Mucosa of descending colon (tissue), 3 donors: ENCODE results near the gene GCGR. TPM values are rescaled to one million over a fixed set of nuclear protein-coding genes. Genes with fewer than 3 reads are reported as not detected.

ENCODE experiments used
- ATAC-seq: fragments of 200-7000 bp; cut with Tn5 transposase; one replicate; pipeline ENCODE4 v1.9.1; 2020; ENCODE audit warnings: mild to moderate bottlenecking, moderate library complexity
- DNase-seq, 3 donors: peaks; one replicate each; pipeline ENCODE4 v3.0.0-alpha.2; 2020
- H3K36me3 ChIP-seq: fragments of 200-600 bp; one replicate; pipeline ENCODE4 v1.8.0; 2021; ENCODE audit warnings: low read depth, mild to moderate bottlenecking
- H3K4me1 ChIP-seq: fragments of 200-600 bp; one replicate; pipeline ENCODE4 v1.8.0; 2021; ENCODE audit warnings: low read depth, mild to moderate bottlenecking
- H3K4me3 ChIP-seq: fragments of 200-600 bp; one replicate; pipeline ENCODE4 v1.8.0; 2021; ENCODE audit warnings: mild to moderate bottlenecking
- H3K9me3 ChIP-seq: fragments of 200-600 bp; one replicate; pipeline ENCODE4 v1.8.0; 2021; ENCODE audit warnings: mild to moderate bottlenecking
- CTCF ChIP-seq: fragments of 200-600 bp; IDR thresholded peaks from one replicate; pipeline ENCODE4 v1.8.0; 2022; ENCODE audit warnings: antibody characterized with exemption, mild to moderate bottlenecking
- intact Hi-C, 2 donors: fragments of 100-400 bp; cut with DNase I in 1 of 2; cut with micrococcal nuclease in 1 of 2; formaldehyde crosslinking; loops; one replicate each; pipeline versions ENCODE4 v1.11.0 to v1.11.1; 2022; cut with DNase I, micrococcal nuclease
- total RNA-seq, 3 donors: library from RNA; stranded (reverse); fragmentation: NEBNext Ultra II Directional in 2 of 3; extraction: Animal tissue kit (Norgen Biotek cat#: 25700) in 2 of 3; gene quantifications; one replicate each; pipeline versions ENCODE4 v1.2.1 to v1.2.4, GENCODE V29; 2021 to 2023
- donor health status: DM: no; HTN: no; CAD: no; lungs with moderate emphysema.
- donor health status: DM: no; HTN: no; CAD: no.
- donor health status: DM: no; HTN: yes; CAD: no.

GCGR gene
- total RNA-seq, 3 donors from 2014 or later: 0.22 to 0.98 (median 0.43) TPM

DNA sequence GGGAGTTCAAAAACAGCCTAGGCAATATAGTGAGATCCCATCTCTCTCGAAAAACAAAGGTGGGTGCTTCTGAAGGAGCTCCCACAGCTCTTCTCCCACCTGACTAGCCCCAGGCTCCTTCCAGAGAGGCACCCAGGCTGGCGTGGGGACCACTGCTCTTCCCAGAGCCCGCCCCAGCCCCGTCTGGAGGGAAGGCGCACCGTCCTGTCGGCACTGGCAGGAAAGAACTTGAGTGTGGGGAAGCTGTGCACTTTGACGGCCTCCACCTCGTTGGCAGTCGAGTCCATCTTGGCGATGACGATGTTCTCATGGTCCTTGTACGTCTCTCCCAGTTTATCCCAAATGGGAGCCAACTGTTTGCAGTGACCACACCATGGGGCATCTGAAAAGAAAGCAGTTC lies 41.4 kb downstream of the GCGR start:
- ATAC-seq (no peak), DNase-seq (no peak)
- Histone ChIP-seq H3K9me3 (no peaks in the 10 kb centered on the region), H3K4me3 (no peak overlapping the region), H3K4me1 (no peaks in the 10 kb centered on the region), H3K36me3 (peaks cover 20% of the 10 kb centered on the region)
- no peak for TF ChIP-seq CTCF
- intact Hi-C loops: no loop called here

DNA sequence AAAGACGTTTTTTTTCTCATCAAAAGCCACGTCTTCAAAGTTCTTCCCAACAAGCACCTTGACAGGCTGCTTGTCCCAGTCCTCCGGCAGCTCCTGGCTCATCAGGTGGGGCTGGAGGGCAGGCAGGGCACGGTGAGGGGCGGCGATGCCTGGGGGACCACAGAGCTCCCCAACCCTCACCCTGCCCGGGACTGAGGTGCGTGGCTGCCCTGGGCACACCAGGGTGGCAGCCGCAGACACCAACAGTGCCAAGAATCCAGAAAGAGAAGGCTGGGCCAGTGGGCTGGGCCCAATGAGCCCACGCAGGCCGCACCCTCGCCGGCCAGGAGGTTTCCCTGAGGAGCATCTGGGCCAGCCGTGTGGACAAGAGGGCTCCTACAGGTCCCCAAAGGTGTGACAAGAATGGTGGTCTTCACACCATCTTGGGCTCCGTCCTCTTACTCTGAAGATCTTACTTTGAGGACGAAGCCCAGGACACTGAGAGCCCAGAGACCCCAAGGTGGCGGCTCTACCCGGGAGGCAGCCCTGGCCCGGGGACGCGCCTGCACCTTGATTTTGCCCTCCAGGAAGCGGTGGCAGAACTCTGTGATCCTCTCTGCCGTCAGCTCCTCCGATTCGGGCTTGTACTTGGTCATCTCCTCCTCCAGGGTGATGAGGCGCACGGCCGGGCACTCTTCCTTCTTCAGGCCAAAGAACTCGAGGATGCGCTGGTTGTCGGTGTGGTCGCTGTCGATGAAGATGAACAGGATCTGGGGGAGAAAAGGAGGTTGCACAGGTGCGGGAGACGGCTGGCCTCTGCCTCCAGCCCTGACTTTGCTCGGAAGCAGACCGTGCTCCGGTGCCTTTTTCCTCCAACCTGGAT lies 42.2 kb downstream of the GCGR start:
- Histone ChIP-seq H3K9me3 (no peaks in the 10 kb centered on the region), H3K36me3 (peaks cover 20% of the 10 kb centered on the region), H3K4me1 (no peaks in the 10 kb centered on the region), H3K4me3 (no peak overlapping the region)
- TF ChIP-seq CTCF: no peak
- intact Hi-C loops: no loop called here
- DNase-seq (no peak), ATAC-seq (no peak)

DNA sequence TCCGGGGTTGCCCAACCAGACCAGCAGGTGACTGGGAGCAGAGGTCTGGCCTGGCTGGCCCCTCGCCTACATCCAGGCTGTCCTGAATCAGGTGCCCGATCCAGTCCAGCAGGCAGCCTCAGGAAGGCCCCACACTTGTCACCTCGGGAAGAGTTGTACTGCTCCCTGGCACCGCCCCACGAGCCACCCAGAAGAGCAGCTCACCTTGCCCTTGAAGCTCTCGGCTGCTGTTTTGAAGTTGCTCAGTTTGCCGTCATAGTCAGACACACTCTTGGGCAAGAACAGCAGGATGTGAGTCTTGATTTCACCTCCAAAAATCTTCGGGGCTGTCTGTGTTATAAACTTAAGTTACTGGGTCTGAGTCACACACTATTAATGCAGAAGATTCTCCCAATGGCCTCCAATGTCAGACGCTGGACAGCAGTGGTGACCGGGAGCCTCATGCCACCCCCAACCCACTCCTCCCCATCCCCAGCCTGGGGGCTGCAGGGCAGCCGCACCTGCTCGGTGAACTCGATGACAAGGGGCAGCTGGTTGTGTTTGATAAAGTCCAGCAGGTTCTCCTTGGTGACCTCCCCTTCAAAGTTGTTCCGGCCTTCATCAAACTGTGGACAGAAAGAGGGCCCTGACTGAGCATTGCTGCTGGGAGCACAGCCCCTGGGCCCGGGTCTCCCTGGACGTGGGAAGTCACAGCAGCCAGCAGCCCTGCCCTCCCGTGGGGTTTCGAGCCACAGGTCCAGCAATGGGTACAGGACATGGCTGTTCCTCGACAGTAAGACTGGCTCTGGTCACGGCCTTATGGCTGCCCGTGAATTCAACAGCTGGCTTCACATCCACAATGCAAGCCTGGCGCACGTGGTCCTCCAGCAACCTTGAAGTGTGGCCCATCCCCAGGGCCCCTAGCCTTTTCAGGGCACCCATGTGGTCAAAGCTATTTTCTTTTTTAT lies 43.1 kb downstream of the GCGR start:
- no peak for TF ChIP-seq CTCF
- ATAC-seq (no peak), DNase-seq (no peak)
- Histone ChIP-seq H3K4me1 (no peaks in the 10 kb centered on the region), H3K4me3 (no peak overlapping the region), H3K9me3 (no peaks in the 10 kb centered on the region), H3K36me3 (peaks cover 24% of the 10 kb centered on the region)
- intact Hi-C loops: no loop called here

DNA sequence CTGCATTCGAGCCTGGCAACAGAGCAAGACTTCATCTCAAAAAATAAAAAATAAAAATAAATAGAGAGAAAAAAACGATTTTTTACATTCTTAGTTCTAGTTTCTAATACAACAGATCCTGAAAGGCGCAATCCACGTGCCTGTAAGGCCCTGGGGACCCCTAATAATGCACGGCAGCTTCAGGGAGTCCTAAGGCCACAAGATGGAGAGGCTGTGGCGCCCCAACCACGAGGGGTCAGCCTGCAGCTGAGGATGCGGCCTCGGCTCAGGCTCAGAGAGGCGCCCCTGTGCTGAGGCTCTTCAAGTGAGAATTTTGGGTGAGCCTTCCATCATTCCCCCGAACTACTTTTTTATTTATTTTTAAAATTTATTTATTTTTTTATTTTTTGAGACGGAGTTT lies 45.5 kb downstream of the GCGR start:
- no peak for ATAC-seq
- no peaks in the 10 kb centered on the region for H3K9me3 ChIP-seq
- no peak overlapping the region for H3K4me3 ChIP-seq
- TF ChIP-seq CTCF: no peak
- DNase-seq: no peak
- peaks cover 23% of the 10 kb centered on the region for H3K36me3 ChIP-seq
- intact Hi-C loops: no loop called here
- no peaks in the 10 kb centered on the region for H3K4me1 ChIP-seq

DNA sequence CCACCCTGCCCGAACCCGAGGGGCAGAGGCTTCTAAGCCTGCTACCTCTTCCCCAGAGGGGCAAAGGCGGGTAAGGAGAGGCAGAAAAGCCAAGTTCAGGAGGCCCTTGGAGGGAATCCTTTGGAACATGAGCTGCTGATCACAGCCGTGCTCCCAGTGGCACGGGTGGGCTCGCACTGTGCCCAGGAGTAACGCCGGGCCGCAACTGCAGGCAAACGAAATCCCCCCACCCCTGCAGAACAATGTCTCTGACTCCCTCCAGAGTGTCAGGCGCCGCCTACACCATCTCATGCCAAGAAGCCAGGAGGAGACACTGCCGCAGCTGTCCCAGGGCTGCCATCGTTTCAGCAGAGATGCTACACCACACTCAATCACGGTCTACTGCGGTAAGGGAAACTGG lies 47.5 kb downstream of the GCGR start:
- TF ChIP-seq CTCF: no peak
- no peak for DNase-seq
- Histone ChIP-seq H3K4me1 (peaks cover 2% of the 10 kb centered on the region), H3K36me3 (peaks cover 19% of the 10 kb centered on the region), H3K4me3 (no peak overlapping the region), H3K9me3 (no peaks in the 10 kb centered on the region)
- intact Hi-C loops: no loop called here
- ATAC-seq: no peak
